B cell (primary cell): Measurements from ENCODE around the gene ATP8A2.

ENCODE experiments used
- EZH2 ChIP-seq: IDR thresholded peaks from 2 replicates; pipeline ENCODE4 v1.6.1; 2012; ENCODE audit warnings: borderline replicate concordance, low read depth, mild to moderate bottlenecking, moderate library complexity, low read length; ENCODE audit not compliant: insufficient read depth, poor library complexity, severe bottlenecking
- TF ChIP-seq, protein P1 (sequence below): fragments of 200-600 bp; IDR thresholded peaks from one replicate; pipeline ENCODE4 v1.8.0; 2022; ENCODE audit warnings: antibody characterized with exemption, mild to moderate bottlenecking

DNA sequence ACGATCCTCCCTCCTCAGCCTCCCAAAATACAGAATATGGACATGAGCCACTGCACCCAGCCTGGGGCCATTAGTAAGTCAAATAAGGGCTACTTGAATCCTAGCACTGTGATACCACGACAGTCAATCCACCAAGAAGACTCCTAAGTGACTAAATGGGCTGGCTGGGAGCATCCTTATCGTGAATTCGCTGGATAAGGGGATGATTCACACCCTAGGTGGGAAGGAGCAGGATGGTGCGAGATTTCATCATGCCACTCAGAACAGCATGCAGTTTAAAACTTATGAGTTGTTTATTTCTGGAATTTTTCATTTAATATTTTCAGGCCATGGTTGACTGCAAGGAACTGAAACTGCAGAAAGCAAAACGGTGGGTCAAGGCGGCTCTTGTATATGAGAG, 30.2 kb downstream of the ATP8A2 start:
- TF ChIP-seq, protein P1, sequence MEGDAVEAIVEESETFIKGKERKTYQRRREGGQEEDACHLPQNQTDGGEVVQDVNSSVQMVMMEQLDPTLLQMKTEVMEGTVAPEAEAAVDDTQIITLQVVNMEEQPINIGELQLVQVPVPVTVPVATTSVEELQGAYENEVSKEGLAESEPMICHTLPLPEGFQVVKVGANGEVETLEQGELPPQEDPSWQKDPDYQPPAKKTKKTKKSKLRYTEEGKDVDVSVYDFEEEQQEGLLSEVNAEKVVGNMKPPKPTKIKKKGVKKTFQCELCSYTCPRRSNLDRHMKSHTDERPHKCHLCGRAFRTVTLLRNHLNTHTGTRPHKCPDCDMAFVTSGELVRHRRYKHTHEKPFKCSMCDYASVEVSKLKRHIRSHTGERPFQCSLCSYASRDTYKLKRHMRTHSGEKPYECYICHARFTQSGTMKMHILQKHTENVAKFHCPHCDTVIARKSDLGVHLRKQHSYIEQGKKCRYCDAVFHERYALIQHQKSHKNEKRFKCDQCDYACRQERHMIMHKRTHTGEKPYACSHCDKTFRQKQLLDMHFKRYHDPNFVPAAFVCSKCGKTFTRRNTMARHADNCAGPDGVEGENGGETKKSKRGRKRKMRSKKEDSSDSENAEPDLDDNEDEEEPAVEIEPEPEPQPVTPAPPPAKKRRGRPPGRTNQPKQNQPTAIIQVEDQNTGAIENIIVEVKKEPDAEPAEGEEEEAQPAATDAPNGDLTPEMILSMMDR = no peak
- TF ChIP-seq EZH2 = no peak
